Cortex of kidney (tissue), 1 donor: Measurements from ENCODE around the gene MED9.

Experiments used
- DNase-seq: peaks from one replicate; lab custom pipeline; 2025; lab: John Stamatoyannopoulos, UW

MED9 gene

GRCh38 chr17:17516941-17517720 is 40.3 kb downstream of the MED9 start:
- no peak for DNase-seq

GRCh38 chr17:17518014-17518413 is 41.2 kb downstream of the MED9 start:
- DNase-seq = no peak

- DNase-seq = no peak
Measured at GRCh38 chr17:17518951-17519350, 42.2 kb downstream of the MED9 start.

GRCh38 chr17:17519886-17520285 is 43.1 kb downstream of the MED9 start:
- DNase-seq = no peak

- DNase-seq = no peak
Measured at GRCh38 chr17:17520599-17521232, 43.9 kb downstream of the MED9 start.

- no peak for DNase-seq
Measured at GRCh38 chr17:17523001-17523730, 46.4 kb downstream of the MED9 start.

GRCh38 chr17:17523731-17524490 is 47.1 kb downstream of the MED9 start:
- DNase-seq = no peak

GRCh38 chr17:17525311-17525710 is 48.5 kb downstream of the MED9 start:
- DNase-seq = no peak

GRCh38 chr17:17525956-17526355 is 49.2 kb downstream of the MED9 start:
- DNase-seq = no peak

- DNase-seq = no peak
Measured at GRCh38 chr17:17526369-17526768, 49.6 kb downstream of the MED9 start.

- no peak for DNase-seq
Measured at GRCh38 chr17:17527534-17527933, 50.7 kb downstream of the MED9 start.

GRCh38 chr17:17527956-17528500 is 51.2 kb downstream of the MED9 start:
- DNase-seq = no peak

- no peak for DNase-seq
Measured at GRCh38 chr17:17528696-17529652, 52.2 kb downstream of the MED9 start.

- DNase-seq = no peak
Measured at GRCh38 chr17:17531156-17531555, 54.4 kb downstream of the MED9 start.

GRCh38 chr17:17532991-17533390 is 56.2 kb downstream of the MED9 start:
- DNase-seq = no peak

- DNase-seq = no peak
Measured at GRCh38 chr17:17533901-17534441, 57.2 kb downstream of the MED9 start.

- no peak for DNase-seq
Measured at GRCh38 chr17:17535957-17536356, 59.2 kb downstream of the MED9 start.

- DNase-seq = no peak
Measured at GRCh38 chr17:17536702-17537101, 59.9 kb downstream of the MED9 start.

GRCh38 chr17:17537311-17538099 is 60.7 kb downstream of the MED9 start:
- DNase-seq = no peak
